Measurements from ENCODE around the gene PAX6. TPM values are rescaled to one million over a fixed set of nuclear protein-coding genes. Genes with fewer than 3 reads are reported as not detected.

The PAX6 gene
- total RNA-seq, 1 donor, result 0.63 TPM

DNA sequence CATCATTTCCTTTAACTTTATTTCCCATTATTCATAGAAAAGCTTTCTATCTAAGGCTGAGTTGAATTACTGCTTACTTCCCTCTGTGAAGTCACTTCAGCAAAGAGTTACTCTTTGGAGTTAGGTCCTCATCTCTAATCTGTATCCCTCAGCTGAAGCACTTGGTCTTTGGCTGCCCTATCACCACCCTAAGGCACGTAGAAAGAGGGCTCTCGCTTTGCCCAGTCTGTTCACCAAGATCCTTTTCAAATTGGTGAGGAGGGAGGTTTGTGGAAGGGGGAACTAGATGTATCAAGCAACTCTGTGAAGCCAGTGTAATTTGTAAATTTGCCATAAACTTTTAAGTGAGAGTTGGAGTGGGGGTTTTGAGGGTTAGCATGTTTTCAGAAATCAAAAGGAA lies 43.4 kb downstream of the PAX6 start:
- H3K4me3 ChIP-seq (ENCODE audit: low read depth, low read length), result no peak overlapping the region
- DNase-seq (ENCODE audit: low read depth), result no peak
- TF ChIP-seq, protein P1, sequence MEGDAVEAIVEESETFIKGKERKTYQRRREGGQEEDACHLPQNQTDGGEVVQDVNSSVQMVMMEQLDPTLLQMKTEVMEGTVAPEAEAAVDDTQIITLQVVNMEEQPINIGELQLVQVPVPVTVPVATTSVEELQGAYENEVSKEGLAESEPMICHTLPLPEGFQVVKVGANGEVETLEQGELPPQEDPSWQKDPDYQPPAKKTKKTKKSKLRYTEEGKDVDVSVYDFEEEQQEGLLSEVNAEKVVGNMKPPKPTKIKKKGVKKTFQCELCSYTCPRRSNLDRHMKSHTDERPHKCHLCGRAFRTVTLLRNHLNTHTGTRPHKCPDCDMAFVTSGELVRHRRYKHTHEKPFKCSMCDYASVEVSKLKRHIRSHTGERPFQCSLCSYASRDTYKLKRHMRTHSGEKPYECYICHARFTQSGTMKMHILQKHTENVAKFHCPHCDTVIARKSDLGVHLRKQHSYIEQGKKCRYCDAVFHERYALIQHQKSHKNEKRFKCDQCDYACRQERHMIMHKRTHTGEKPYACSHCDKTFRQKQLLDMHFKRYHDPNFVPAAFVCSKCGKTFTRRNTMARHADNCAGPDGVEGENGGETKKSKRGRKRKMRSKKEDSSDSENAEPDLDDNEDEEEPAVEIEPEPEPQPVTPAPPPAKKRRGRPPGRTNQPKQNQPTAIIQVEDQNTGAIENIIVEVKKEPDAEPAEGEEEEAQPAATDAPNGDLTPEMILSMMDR (IDR thresholded peaks at IDR 0.05; ENCODE audit: insufficient read depth, low read length), result no peak

DNA sequence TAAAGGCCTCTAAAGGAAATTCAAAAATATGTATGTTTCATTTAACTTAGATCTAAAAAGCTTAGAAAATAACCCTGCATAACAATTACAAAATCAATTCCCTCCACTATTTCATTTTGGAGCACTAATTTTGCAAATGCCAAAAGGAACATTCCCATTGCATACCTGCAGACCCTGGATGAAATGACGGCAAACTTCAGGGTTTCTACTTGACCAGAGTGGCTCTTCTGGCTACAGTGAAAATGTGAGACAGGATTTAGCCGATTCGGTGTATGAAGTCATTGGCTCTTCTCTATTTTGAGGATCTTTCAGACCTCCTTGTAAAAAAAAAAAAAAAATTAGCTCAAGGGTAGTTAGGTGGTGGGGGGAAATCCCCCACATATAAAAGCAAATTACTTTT lies 44.1 kb downstream of the PAX6 start:
- TF ChIP-seq, protein P1 (IDR thresholded peaks at IDR 0.05; ENCODE audit: insufficient read depth, low read length), result no peak
- no peak overlapping the region for H3K4me3 ChIP-seq (ENCODE audit: low read depth, low read length)
- no peak for DNase-seq (ENCODE audit: low read depth)

DNA sequence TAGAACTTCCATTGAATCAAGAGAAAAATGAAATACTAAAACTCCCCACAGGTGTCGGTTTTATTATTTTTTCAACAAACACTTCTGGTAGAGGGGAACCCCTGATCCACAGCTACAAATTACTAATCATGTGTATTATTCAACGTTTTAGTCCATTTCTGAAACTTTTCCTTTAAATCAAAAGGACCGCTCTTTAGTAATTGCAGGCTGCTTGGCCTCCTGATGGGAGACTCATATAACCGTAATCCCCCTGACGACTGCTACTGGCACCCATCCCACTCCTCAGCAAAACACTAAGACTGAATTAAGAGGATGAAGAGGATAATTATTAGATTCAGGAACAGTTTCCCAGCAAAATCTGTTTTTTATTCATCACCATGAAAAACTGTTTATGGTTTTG lies 46.4 kb downstream of the PAX6 start:
- H3K4me3 ChIP-seq (ENCODE audit: low read depth, low read length), result no peak overlapping the region
- TF ChIP-seq, protein P1 (IDR thresholded peaks at IDR 0.05; ENCODE audit: insufficient read depth, low read length), result no peak
- no peak for DNase-seq (ENCODE audit: low read depth)

DNA sequence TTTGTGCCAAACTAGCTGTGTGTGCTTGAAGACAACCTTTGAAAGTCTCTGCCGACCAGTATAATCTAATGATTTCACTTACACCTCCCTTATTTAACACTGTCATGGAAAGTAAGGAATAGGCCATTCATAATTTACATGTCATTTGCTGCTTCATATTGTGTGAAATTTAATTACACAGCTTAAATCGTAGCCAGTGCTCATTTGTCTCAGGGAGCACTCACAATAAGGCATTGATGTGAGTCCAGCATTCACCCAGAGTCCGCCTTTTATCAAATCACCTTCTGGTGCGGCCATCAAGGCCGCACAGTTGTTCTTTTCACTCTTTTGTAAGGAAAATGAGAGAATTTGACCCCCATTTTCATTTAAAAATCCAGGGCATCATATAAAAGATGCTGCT lies 46.9 kb downstream of the PAX6 start:
- no peak overlapping the region for H3K4me3 ChIP-seq (ENCODE audit: low read depth, low read length)
- no peak for DNase-seq (ENCODE audit: low read depth)
- TF ChIP-seq, protein P1 (IDR thresholded peaks at IDR 0.05; ENCODE audit: insufficient read depth, low read length), result no peak

DNA sequence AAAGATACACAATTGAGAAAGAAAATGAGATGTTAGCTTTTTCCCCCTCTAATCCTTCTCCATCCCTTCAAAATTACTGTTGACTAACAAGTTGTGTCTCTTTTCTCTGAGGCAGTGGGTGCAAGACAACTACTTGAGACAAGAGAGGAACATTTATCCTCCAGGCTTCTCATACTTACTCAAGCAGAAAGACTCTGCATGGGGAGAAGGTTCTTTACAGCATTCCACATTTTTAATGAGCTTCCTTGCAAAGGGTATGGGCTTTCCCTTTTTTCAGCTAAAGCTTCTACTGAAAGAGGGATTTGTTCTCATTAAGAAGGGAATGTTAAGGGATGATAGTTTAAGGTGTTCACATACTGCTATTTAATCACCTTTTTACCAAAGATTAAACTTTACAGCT lies 47.8 kb downstream of the PAX6 start:
- DNase-seq (ENCODE audit: low read depth), result no peak
- TF ChIP-seq, protein P1 (IDR thresholded peaks at IDR 0.05; ENCODE audit: insufficient read depth, low read length), result no peak
- H3K4me3 ChIP-seq (ENCODE audit: low read depth, low read length), result no peak overlapping the region

DNA sequence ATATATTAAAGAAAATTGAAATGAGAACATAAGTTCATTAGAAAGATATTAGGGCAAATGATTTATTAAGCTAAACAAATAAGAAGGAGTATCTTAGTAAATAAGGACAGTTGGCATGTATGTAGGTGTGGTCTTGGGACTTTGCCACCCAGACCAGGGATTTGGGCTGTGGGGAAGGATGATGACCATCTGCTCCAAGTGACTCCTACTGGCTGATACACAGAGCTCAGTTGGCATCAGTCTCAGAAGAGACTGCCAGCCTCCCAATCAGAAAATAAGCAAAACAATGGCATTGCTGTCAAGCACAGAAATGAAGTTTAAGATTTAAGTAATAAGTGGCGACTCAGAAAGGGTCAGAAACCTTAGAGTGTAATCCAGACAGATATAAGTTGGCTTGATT lies 49.5 kb downstream of the PAX6 start:
- no peak for DNase-seq (ENCODE audit: low read depth)
- H3K4me3 ChIP-seq (ENCODE audit: low read depth, low read length), result no peak overlapping the region
- TF ChIP-seq, protein P1 (IDR thresholded peaks at IDR 0.05; ENCODE audit: insufficient read depth, low read length), result no peak

DNA sequence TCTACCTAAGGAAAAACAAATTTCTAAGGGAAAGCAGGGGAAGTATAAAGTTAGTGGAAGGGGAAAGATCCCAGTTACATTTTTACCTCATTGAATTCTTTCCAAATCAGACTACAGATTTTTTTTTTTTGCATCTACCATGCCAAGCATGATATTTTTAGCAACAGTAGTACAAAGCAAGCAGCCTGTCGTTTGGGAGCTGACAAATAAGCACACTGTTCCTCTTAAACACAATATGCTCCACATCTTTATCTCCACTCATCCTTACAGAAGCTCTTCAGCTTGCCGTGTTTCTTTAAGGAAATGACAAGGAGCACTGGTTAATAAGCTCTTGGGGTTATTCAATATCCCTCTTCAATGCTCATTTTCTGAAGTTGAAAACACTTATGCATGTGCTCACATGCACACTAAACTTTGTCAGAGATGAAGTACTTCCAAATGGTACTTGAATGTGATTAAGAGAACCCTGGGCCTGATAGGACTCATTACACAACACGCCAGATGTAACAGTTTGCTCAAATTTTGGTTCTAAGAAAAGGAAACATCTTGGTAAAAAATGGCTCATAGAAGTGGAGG lies 53.8 kb downstream of the PAX6 start:
- H3K4me3 ChIP-seq (ENCODE audit: low read depth, low read length), result no peak overlapping the region
- TF ChIP-seq, protein P1 (IDR thresholded peaks at IDR 0.05; ENCODE audit: insufficient read depth, low read length), result no peak
- peak; percentile 27 for DNase-seq (ENCODE audit: low read depth)

Data from fibroblast of the aortic adventitia (primary cell).